Gastrocnemius medialis (tissue), 4 donors: ENCODE results near the gene RBFOX2. TPM values are rescaled to one million over a fixed set of nuclear protein-coding genes. Genes with fewer than 3 reads are reported as not detected.

ENCODE experiments used
- ATAC-seq, 2 donors: fragments of 150-250 bp; one replicate each; pipeline ENCODE4 v1.9.1; 2016
- DNase-seq, 2 donors: peaks; one replicate each; pipeline ENCODE4 v3.0.0-alpha.2; 2019
- H3K27ac ChIP-seq, 4 donors: fragments of 200-600 bp; sonication (generic); 1 replicate in 1 of 4; 2 replicates in 3 of 4; pipeline ENCODE4 v1.5.1; 2016 to 2018; ENCODE audit warnings: mild to moderate bottlenecking in 2 of 4, moderate library complexity in 1 of 4
- H3K27me3 ChIP-seq, 3 donors: fragments of 200-600 bp; sonication (generic) in 2 of 3; 1 replicate in 1 of 3; 2 replicates in 2 of 3; pipeline versions ENCODE4 v1.5.1 to v1.6.0; 2016 to 2019; ENCODE audit warnings: mild to moderate bottlenecking in 1 of 3, moderate library complexity in 1 of 3
- H3K36me3 ChIP-seq, 2 donors: fragments of 200-600 bp; sonication (generic) in 1 of 2; one replicate each; pipeline ENCODE4 v1.5.1; 2017 to 2018
- H3K4me1 ChIP-seq, 2 donors: fragments of 200-600 bp; sonication (generic) in 1 of 2; one replicate each; pipeline ENCODE4 v1.5.1; 2016 to 2017; ENCODE audit warnings: mild to moderate bottlenecking in 2 of 2
- H3K4me3 ChIP-seq, 4 donors: fragments of 200-600 bp; sonication (generic) in 3 of 4; 1 replicate in 1 of 4; 2 replicates in 3 of 4; pipeline ENCODE4 v1.5.1; 2016 to 2019; ENCODE audit warnings: mild to moderate bottlenecking in 2 of 4
- H3K9me3 ChIP-seq, 3 donors: fragments of 200-600 bp; sonication (generic) in 2 of 3; 1 replicate in 1 of 3; 2 replicates in 2 of 3; pipeline ENCODE4 v1.5.1; 2016 to 2019
- POLR2A ChIP-seq, 2 donors: fragments of 450-650 bp; IDR thresholded peaks; one replicate each; pipeline ENCODE4 v1.6.1; 2017; ENCODE audit warnings: antibody characterized with exemption in 2 of 2, mild to moderate bottlenecking in 2 of 2, moderate library complexity in 2 of 2
- in situ Hi-C, 4 donors: fragments of 200-750 bp; cut with MboI; loops; one replicate each; pipeline versions ENCODE4 v1.15.0 to v1.8.0; 2017; ENCODE audit warnings: low sequenced_read_pairs in 4 of 4
- intact Hi-C: fragments of 100-400 bp; cut with DNase I; formaldehyde crosslinking; loops from one replicate; pipeline ENCODE4 v1.15.1; 2023; ENCODE audit warnings: low total_unique reads
- total RNA-seq, 4 donors: library from RNA; depleted of rRNA; stranded (reverse); fragments of >200 nt; gene quantifications; one replicate each; pipeline versions ENCODE4 v1.1.0 to v1.2.3, GENCODE V29; 2016
- TF ChIP-seq, protein P1 (sequence below), 5 experiments: fragments of 450-650 bp in 3 of 5; fragments of 200-600 bp in 2 of 5; sonication (generic) in 2 of 5; IDR thresholded peaks in 4 of 5; conservative IDR thresholded peaks in 1 of 5; 1 replicate in 4 of 5; 2 replicates in 1 of 5; pipeline ENCODE4 v1.5.1; 2016 to 2019; ENCODE audit warnings: antibody characterized with exemption in 5 of 5, mild to moderate bottlenecking in 3 of 5, moderate library complexity in 3 of 5

The RBFOX2 gene
- total RNA-seq, 4 donors from 2014 or later = 26.0 to 32.1 (median 28.6) TPM

DNA sequence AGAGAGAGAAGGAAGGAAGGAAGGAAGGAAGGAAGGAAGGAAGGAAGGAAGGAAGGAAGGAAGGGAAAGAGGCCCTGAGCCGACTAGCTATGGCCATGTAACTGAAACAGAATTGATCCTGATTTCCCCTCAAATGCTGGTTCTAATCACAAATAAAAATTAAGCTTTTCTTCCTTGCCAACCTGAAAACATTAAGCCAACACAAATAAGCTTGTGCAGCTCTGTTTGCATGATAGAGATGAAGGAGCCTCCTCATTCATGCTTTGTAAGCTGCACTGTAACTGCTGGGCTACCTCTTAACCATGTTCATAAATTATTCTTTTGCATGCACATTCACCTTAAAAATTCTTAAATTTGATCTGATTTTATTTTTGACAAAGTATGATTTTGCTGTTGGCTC, 338.6 kb downstream of the RBFOX2 start:
- Histone ChIP-seq H3K9me3 (no peaks in the 10 kb centered on the region), H3K4me1 (peaks cover 15 to 16% of the 10 kb centered on the region in 2 donors), H3K4me3 (no peak overlapping the region), H3K27ac (no peak overlapping the region), H3K36me3 (no peaks in the 10 kb centered on the region), H3K27me3 (no peaks in the 10 kb centered on the region)
- in situ Hi-C loops (no loop called here), intact Hi-C loops (no loop called here)
- TF ChIP-seq, protein P1, sequence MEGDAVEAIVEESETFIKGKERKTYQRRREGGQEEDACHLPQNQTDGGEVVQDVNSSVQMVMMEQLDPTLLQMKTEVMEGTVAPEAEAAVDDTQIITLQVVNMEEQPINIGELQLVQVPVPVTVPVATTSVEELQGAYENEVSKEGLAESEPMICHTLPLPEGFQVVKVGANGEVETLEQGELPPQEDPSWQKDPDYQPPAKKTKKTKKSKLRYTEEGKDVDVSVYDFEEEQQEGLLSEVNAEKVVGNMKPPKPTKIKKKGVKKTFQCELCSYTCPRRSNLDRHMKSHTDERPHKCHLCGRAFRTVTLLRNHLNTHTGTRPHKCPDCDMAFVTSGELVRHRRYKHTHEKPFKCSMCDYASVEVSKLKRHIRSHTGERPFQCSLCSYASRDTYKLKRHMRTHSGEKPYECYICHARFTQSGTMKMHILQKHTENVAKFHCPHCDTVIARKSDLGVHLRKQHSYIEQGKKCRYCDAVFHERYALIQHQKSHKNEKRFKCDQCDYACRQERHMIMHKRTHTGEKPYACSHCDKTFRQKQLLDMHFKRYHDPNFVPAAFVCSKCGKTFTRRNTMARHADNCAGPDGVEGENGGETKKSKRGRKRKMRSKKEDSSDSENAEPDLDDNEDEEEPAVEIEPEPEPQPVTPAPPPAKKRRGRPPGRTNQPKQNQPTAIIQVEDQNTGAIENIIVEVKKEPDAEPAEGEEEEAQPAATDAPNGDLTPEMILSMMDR (IDR thresholded peaks at IDR 0.05 in 4 of 5, conservative IDR thresholded peaks at IDR 0.05 in 1 of 5) = no peak
- no peak for TF ChIP-seq POLR2A (IDR thresholded peaks at IDR 0.05)
- ATAC-seq (no peak), DNase-seq (no peak)

DNA sequence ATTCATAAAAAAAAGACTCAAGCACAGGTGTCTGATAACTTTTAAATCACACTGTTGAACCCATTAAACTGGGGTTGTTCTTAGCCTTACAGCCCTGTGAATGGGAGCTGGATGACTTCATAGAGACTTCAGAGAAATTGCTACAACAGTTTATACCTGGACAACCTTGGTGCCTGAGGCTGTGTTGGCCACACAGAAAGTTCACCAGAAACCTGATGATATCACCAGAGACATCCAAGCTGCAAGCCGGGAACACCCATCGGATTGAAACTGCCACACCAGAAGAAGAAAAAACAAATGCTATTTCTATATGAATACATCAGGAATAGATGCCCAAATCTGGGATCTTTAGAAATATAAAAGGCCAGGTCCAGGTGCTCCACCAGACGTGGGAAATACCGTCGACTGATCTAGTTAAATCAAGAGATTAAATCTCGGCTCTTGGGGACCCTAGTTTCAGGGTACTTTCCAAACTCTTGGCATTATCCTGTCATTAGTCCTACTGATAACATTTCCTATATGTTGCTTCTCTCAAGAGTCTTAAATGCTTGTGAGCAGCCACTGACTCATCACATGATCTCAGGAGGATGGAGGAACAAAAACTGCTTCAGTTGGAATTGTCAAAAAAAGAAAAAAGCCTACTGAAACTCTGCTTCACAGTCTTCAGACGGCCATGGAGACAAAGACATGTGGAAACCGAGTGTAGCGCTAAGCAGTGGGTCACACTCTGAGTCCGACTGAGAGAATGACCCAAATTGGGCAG, 339.5 kb downstream of the RBFOX2 start:
- intact Hi-C loops = no loop called here
- Histone ChIP-seq H3K27me3 (no peaks in the 10 kb centered on the region), H3K4me3 (no peak overlapping the region), H3K4me1 (peaks cover 23% of the 10 kb centered on the region in 2 donors), H3K27ac (no peak overlapping the region), H3K9me3 (no peaks in the 10 kb centered on the region), H3K36me3 (no peaks in the 10 kb centered on the region)
- ATAC-seq = no peak
- DNase-seq = no peak
- TF ChIP-seq, protein P1 (IDR thresholded peaks at IDR 0.05 in 4 of 5, conservative IDR thresholded peaks at IDR 0.05 in 1 of 5) = no peak
- no peak for TF ChIP-seq POLR2A (IDR thresholded peaks at IDR 0.05)
- in situ Hi-C loops = loop anchor here in 1 of 4 donors (5.0 kb wide), 1 partner anchor 233 kb away; no protein-coding TSS in a partner anchor

Other genes starting within 250 kb of the RBFOX2 start
- gene APOL3, start 131.9 kb upstream of the RBFOX2 start, total RNA-seq = 10 to 100 TPM; 16.6 to 23.4 (median 19.3) TPM
- gene APOL4, start 173.0 kb upstream of the RBFOX2 start, total RNA-seq = 1 to 10 TPM in 3 of 4 donors, not detected in 1; 1.5 to 2.3 (median 2.0) TPM
- 10 to 100 TPM in 3 of 4 donors, 1 to 10 TPM in 1; 8.7 to 25.5 (median 20.9) TPM for gene APOL2, start 210.7 kb upstream of the RBFOX2 start, total RNA-seq
- 10 to 100 TPM in 1 of 4 donors, 1 to 10 TPM in 2, under 1 TPM in 1; 0.87 to 11.1 (median 6.2) TPM for gene APOL1, start 224.3 kb upstream of the RBFOX2 start, total RNA-seq